ENCODE measurements around the gene MRPL45.

The MRPL45 gene

GRCh38 chr17:38322156-38322779 is 25.3 kb downstream of the MRPL45 start:
- peak; percentile 84 for TF ChIP-seq CTCF (IDR thresholded peaks at IDR 0.05; ENCODE audit: insufficient read depth, low read length, poor library complexity, severe bottlenecking)
- H3K27me3 ChIP-seq (replicated peaks; ENCODE audit: control insufficient read depth, insufficient read depth, low read length), result no peaks in the 10 kb centered on the region
- DNase-seq (ENCODE audit: extremely low read depth, insufficient read length), result no peak
- H3K36me3 ChIP-seq (ENCODE audit: control insufficient read depth, insufficient read depth, low read length), result peaks cover 7% of the 10 kb centered on the region
- H3K4me3 ChIP-seq (replicated peaks; ENCODE audit: low read depth, low read length), result no peak overlapping the region

GRCh38 chr17:38322897-38323296 is 25.9 kb downstream of the MRPL45 start:
- Histone ChIP-seq H3K4me3 (replicated peaks; ENCODE audit: low read depth, low read length) (no peak overlapping the region), H3K36me3 (ENCODE audit: control insufficient read depth, insufficient read depth, low read length) (peaks cover 7% of the 10 kb centered on the region), H3K27me3 (replicated peaks; ENCODE audit: control insufficient read depth, insufficient read depth, low read length) (no peaks in the 10 kb centered on the region)
- TF ChIP-seq CTCF (IDR thresholded peaks at IDR 0.05; ENCODE audit: insufficient read depth, low read length, poor library complexity, severe bottlenecking), result no peak
- no peak for DNase-seq (ENCODE audit: extremely low read depth, insufficient read length)

- no peak for DNase-seq (ENCODE audit: extremely low read depth, insufficient read length)
- TF ChIP-seq CTCF (IDR thresholded peaks at IDR 0.05; ENCODE audit: insufficient read depth, low read length, poor library complexity, severe bottlenecking), result no peak
- Histone ChIP-seq H3K27me3 (replicated peaks; ENCODE audit: control insufficient read depth, insufficient read depth, low read length) (no peaks in the 10 kb centered on the region), H3K36me3 (ENCODE audit: control insufficient read depth, insufficient read depth, low read length) (peaks cover 7% of the 10 kb centered on the region), H3K4me3 (replicated peaks; ENCODE audit: low read depth, low read length) (no peak overlapping the region)
Observed at GRCh38 chr17:38324141-38324697, 27.3 kb downstream of the MRPL45 start.

GRCh38 chr17:38324772-38325171 is 27.8 kb downstream of the MRPL45 start:
- Histone ChIP-seq H3K4me3 (replicated peaks; ENCODE audit: low read depth, low read length) (no peak overlapping the region), H3K36me3 (ENCODE audit: control insufficient read depth, insufficient read depth, low read length) (peaks cover 7% of the 10 kb centered on the region), H3K27me3 (replicated peaks; ENCODE audit: control insufficient read depth, insufficient read depth, low read length) (no peaks in the 10 kb centered on the region)
- DNase-seq (ENCODE audit: extremely low read depth, insufficient read length), result no peak
- TF ChIP-seq CTCF (IDR thresholded peaks at IDR 0.05; ENCODE audit: insufficient read depth, low read length, poor library complexity, severe bottlenecking), result no peak

- Histone ChIP-seq H3K4me3 (replicated peaks; ENCODE audit: low read depth, low read length) (no peak overlapping the region), H3K27me3 (replicated peaks; ENCODE audit: control insufficient read depth, insufficient read depth, low read length) (no peaks in the 10 kb centered on the region), H3K36me3 (ENCODE audit: control insufficient read depth, insufficient read depth, low read length) (peaks cover 7% of the 10 kb centered on the region)
- TF ChIP-seq CTCF (IDR thresholded peaks at IDR 0.05; ENCODE audit: insufficient read depth, low read length, poor library complexity, severe bottlenecking), result no peak
- DNase-seq (ENCODE audit: extremely low read depth, insufficient read length), result no peak
Observed at GRCh38 chr17:38325221-38325851, 28.4 kb downstream of the MRPL45 start.

Measured in GM06990 (cell line).